ENCODE results near the gene EVA1A. TPM values are rescaled to one million over a fixed set of nuclear protein-coding genes. Genes with fewer than 3 reads are reported as not detected.
A peak's percentile ranks its signal among the peaks of the same experiment; 100 is the strongest.

EVA1A gene
- total and polyA plus RNA-seq, 2 experiments from 2014 or later, result 126 to 145 TPM

DNA sequence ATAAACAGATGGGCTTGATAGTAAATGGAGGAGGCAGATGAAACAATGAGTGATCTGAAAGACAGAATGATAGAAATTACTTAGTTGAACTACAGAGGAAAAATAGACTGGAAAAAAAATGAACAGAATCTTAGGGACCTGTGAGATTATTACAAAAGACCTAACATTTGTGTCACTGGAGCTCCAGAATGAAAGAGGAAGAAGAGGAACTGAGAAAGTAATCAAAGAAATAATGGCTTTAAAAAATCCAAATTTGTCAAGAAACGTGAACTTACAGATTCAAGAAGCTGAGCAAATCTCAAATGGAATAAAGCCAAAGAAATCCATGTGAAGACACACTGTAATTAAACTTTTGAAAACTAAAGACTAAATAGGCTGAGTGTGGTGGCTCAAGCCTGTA lies 28.3 kb downstream of the EVA1A start:
- H4K20me1 ChIP-seq (ENCODE audit: insufficient read depth), result peaks cover 47% of the 10 kb centered on the region
- no peak overlapping the region for H3K27ac ChIP-seq
- H3K4me1 ChIP-seq (ENCODE audit: insufficient read depth), result peaks cover 17% of the 10 kb centered on the region
- no peaks in the 10 kb centered on the region; the same call in 1 of the 2 replicates for H3K9me2 ChIP-seq (ENCODE audit: insufficient read depth)
- H3F3A ChIP-seq (ENCODE audit: insufficient read depth), result peaks cover 26% of the 10 kb centered on the region
- no peak overlapping the region for H3K4me2 ChIP-seq (ENCODE audit: unreplicated experiment)
- no peak overlapping the region for H2AFZ ChIP-seq
- no peak overlapping the region for H3K9ac ChIP-seq
- TF ChIP-seq EZH2phosphoT487 (IDR thresholded peaks at IDR 0.05; ENCODE audit: insufficient read depth, low read depth), result no peak
- no peak for TF ChIP-seq EZH2 (IDR thresholded peaks at IDR 0.05; ENCODE audit: insufficient read depth, poor library complexity, severe bottlenecking)
- no peak for DNase-seq
- 0 out of 2 replicates have a peak, but pooled peaks cover 8% of the 10 kb centered on the region for H3K36me3 ChIP-seq (ENCODE audit: low read depth)
- 19 to 44% methylated on average over 1 of the region's 1 CpG for WGBS, 2 experiments (ENCODE audit: low coverage in 1 of 2, low lambda C conversion rate in 2 of 2, missing lambda C conversion rate in 2 of 2)
- in situ Hi-C loops (cut with MboI), result no loop called here
- H3K27me3 ChIP-seq (replicated peaks; ENCODE audit: insufficient read depth), result no peaks in the 10 kb centered on the region
- no peaks in the 10 kb centered on the region for H3K9me3 ChIP-seq (ENCODE audit: low read depth)
- H3K4me3 ChIP-seq, result no peak overlapping the region
- peaks cover 100% of the 10 kb centered on the region for H3K79me2 ChIP-seq (ENCODE audit: insufficient read depth)

DNA sequence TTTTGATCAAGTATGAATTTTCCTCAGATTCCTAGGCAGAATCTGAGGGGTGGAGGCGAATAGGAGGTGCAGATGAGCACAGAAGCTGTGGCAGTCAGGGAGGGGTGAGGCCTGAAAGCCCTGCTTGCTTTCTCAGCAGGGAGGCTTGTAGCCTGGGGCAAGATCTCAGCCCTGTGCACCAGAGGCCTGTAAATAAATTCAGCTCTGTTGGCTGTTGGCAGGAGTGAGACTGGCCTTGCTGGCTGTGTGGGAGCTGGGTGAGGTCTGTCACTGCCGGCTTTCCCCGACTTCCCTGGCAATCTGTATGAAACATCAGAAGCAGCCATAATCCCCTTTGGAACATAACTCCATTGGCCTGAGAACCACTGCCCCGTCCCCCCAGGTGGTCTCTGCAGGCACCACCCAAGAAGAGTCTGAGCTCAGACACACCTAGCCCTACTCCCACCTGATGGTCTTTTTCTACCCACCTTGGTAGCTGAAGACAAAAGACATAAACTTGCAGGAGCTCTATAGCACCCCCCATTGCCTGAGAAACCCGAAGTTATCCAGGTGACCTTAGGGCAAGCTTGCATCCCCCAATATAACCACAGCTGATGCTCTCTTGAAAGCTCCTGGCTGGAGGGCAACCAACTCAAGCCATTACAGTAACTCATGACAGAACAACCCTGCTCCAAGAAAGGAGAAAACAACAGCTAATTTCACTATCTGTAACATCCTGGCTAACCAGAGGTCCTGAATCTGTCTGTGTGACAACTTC lies 32.3 kb downstream of the EVA1A start:
- peaks cover 5% of the 10 kb centered on the region; the same call in 1 of the 2 replicates for H3K36me3 ChIP-seq (ENCODE audit: low read depth)
- no peaks in the 10 kb centered on the region for H3K9me2 ChIP-seq (ENCODE audit: insufficient read depth)
- H4K20me1 ChIP-seq (ENCODE audit: insufficient read depth), result peaks cover 51% of the 10 kb centered on the region
- H3K4me3 ChIP-seq, result no peak overlapping the region
- H3K79me2 ChIP-seq (ENCODE audit: insufficient read depth), result peaks cover 100% of the 10 kb centered on the region
- H3K27me3 ChIP-seq (replicated peaks; ENCODE audit: insufficient read depth), result no peaks in the 10 kb centered on the region
- H3K27ac ChIP-seq, result peak overlapping the region; percentile 6; the same call in 1 of the 2 replicates
- in situ Hi-C loops (cut with MboI), result no loop called here
- H2AFZ ChIP-seq, result no peak overlapping the region
- peaks cover 52% of the 10 kb centered on the region for H3K4me1 ChIP-seq (ENCODE audit: insufficient read depth)
- no peaks in the 10 kb centered on the region for H3K9me3 ChIP-seq (ENCODE audit: low read depth)
- peak overlapping the region; percentile 14 for H3K4me2 ChIP-seq (ENCODE audit: unreplicated experiment)
- WGBS, 2 experiments (ENCODE audit: low coverage in 1 of 2, low lambda C conversion rate in 2 of 2, missing lambda C conversion rate in 2 of 2), result 71 to 74% methylated on average over 5 of the region's 5 CpGs
- H3K9ac ChIP-seq, result peak overlapping the region; percentile 1; the same call in 1 of the 2 replicates
- H3F3A ChIP-seq (ENCODE audit: insufficient read depth), result peaks cover 30% of the 10 kb centered on the region
- TF ChIP-seq EZH2 (IDR thresholded peaks at IDR 0.05; ENCODE audit: insufficient read depth, poor library complexity, severe bottlenecking) (no peak), EZH2phosphoT487 (IDR thresholded peaks at IDR 0.05; ENCODE audit: insufficient read depth, low read depth) (no peak)
- DNase-seq, result peak; percentile 51

DNA sequence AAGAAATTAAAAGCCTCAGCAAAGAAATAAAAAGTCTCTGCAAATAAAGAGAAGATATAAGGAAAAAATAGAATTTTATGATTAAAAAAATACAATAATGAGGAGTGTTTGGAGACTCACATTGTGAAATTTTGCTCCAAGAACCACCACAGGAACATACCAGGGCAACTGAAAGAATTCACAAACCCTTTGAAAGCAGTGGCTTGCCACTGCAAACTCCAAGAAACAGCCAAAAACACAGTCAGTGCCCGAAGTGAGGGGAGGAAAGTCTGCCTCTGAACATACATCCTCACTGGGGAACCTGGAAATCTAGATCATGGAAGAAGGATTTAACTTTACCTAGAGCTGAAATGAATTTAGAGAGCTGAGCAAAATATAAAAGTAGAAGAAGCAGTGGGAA lies 33.1 kb downstream of the EVA1A start:
- 95 to 100% methylated on average over 1 of the region's 1 CpG for WGBS, 2 experiments (ENCODE audit: low coverage in 1 of 2, low lambda C conversion rate in 2 of 2, missing lambda C conversion rate in 2 of 2)

DNA sequence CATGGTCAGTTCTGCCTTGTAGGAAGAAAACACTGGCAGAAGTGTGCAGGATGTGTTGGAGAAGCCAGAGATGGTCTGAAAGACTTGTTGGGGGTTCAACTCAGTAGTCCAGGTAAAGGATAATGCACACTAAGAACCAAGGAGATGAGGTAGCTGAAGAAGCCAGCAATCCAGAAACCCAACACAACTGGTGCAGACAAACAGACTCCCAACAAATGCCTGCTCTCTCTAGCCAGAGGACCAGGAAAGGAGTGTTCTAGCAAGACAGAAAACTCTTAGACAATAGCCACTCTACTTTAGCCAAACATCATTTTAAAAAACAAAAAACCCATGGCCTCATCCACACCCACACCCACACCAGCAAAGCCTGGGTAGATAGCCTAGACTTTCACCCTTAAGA lies 33.9 kb downstream of the EVA1A start:
- Histone ChIP-seq H3K4me1 (ENCODE audit: insufficient read depth) (peaks cover 60% of the 10 kb centered on the region), H3K27me3 (replicated peaks; ENCODE audit: insufficient read depth) (no peaks in the 10 kb centered on the region), H2AFZ (no peak overlapping the region), H3K4me3 (no peak overlapping the region), H3K36me3 (ENCODE audit: low read depth) (peaks cover 11% of the 10 kb centered on the region), H3K27ac (no peak overlapping the region), H3F3A (ENCODE audit: insufficient read depth) (peaks cover 36% of the 10 kb centered on the region), H4K20me1 (ENCODE audit: insufficient read depth) (peaks cover 54% of the 10 kb centered on the region), H3K9me2 (ENCODE audit: insufficient read depth) (no peaks in the 10 kb centered on the region), H3K9me3 (ENCODE audit: low read depth) (no peaks in the 10 kb centered on the region), H3K79me2 (ENCODE audit: insufficient read depth) (peaks cover 100% of the 10 kb centered on the region), H3K9ac (no peak overlapping the region), H3K4me2 (ENCODE audit: unreplicated experiment) (no peak overlapping the region)
- no peak for DNase-seq
- in situ Hi-C loops (cut with MboI), result no loop called here
- no peak for TF ChIP-seq EZH2 (IDR thresholded peaks at IDR 0.05; ENCODE audit: insufficient read depth, poor library complexity, severe bottlenecking)

More for the DNA sequence above, 33.1 kb downstream of the EVA1A start:
- Histone ChIP-seq H3K36me3 (ENCODE audit: low read depth) (peaks cover 5% of the 10 kb centered on the region; the same call in 1 of the 2 replicates), H3K27ac (peak overlapping the region; percentile 6; the same call in 1 of the 2 replicates), H3K4me2 (ENCODE audit: unreplicated experiment) (no peak overlapping the region), H3K9me3 (ENCODE audit: low read depth) (no peaks in the 10 kb centered on the region), H3K9me2 (ENCODE audit: insufficient read depth) (no peaks in the 10 kb centered on the region), H3F3A (ENCODE audit: insufficient read depth) (peaks cover 36% of the 10 kb centered on the region), H3K4me1 (ENCODE audit: insufficient read depth) (peaks cover 60% of the 10 kb centered on the region), H3K79me2 (ENCODE audit: insufficient read depth) (peaks cover 100% of the 10 kb centered on the region), H3K27me3 (replicated peaks; ENCODE audit: insufficient read depth) (no peaks in the 10 kb centered on the region), H4K20me1 (ENCODE audit: insufficient read depth) (peaks cover 51% of the 10 kb centered on the region), H2AFZ (no peak overlapping the region), H3K9ac (peak overlapping the region; percentile 1; the same call in 1 of the 2 replicates), H3K4me3 (no peak overlapping the region)
- in situ Hi-C loops (cut with MboI), result no loop called here
- DNase-seq, result peak; percentile 51
- TF ChIP-seq EZH2phosphoT487 (IDR thresholded peaks at IDR 0.05; ENCODE audit: insufficient read depth, low read depth) (no peak), EZH2 (IDR thresholded peaks at IDR 0.05; ENCODE audit: insufficient read depth, poor library complexity, severe bottlenecking) (no peak)

Measured in GM23248 (cell line).